ENCODE results near the gene CCDC60.
"Not testable (repeated sequence)": the region's sequence is repeated elsewhere in the genome, so short reads cannot be mapped to it uniquely, and the experiment has no call there.

Gene CCDC60

GRCh38 chr12:119343130-119343529 is 8.6 kb downstream of the CCDC60 start:
- DNase-seq (ENCODE audit: low spot score), result no peak
- no peak for TF ChIP-seq CTCF (IDR thresholded peaks at IDR 0.05; ENCODE audit: borderline replicate concordance, control extremely low read depth, extremely low read depth, insufficient read depth, missing control alignments)
- in situ Hi-C loops (cut with MboI; ENCODE audit: low sequenced_read_pairs, unreplicated experiment), result no loop called here

GRCh38 chr12:119354172-119354571 is 19.6 kb downstream of the CCDC60 start:
- no peak for DNase-seq (ENCODE audit: low spot score)
- in situ Hi-C loops (cut with MboI; ENCODE audit: low sequenced_read_pairs, unreplicated experiment), result no loop called here
- TF ChIP-seq CTCF (IDR thresholded peaks at IDR 0.05; ENCODE audit: borderline replicate concordance, control extremely low read depth, extremely low read depth, insufficient read depth, missing control alignments), result no peak

GRCh38 chr12:119360366-119360765 is 25.8 kb downstream of the CCDC60 start:
- in situ Hi-C loops (cut with MboI; ENCODE audit: low sequenced_read_pairs, unreplicated experiment); DNase-seq (ENCODE audit: low spot score): not testable (repeated sequence)

GRCh38 chr12:119363037-119363436 is 28.5 kb downstream of the CCDC60 start:
- no peak for TF ChIP-seq CTCF (IDR thresholded peaks at IDR 0.05; ENCODE audit: borderline replicate concordance, control extremely low read depth, extremely low read depth, insufficient read depth, missing control alignments)
- in situ Hi-C loops (cut with MboI; ENCODE audit: low sequenced_read_pairs, unreplicated experiment), result no loop called here
- no peak for DNase-seq (ENCODE audit: low spot score)

- in situ Hi-C loops (cut with MboI; ENCODE audit: low sequenced_read_pairs, unreplicated experiment), result no loop called here
- no peak for TF ChIP-seq CTCF (IDR thresholded peaks at IDR 0.05; ENCODE audit: borderline replicate concordance, control extremely low read depth, extremely low read depth, insufficient read depth, missing control alignments)
- DNase-seq (ENCODE audit: low spot score), result no peak
These were observed 29.0 kb downstream of the CCDC60 start for GRCh38 chr12:119363490-119363889.

- in situ Hi-C loops (cut with MboI; ENCODE audit: low sequenced_read_pairs, unreplicated experiment), result no loop called here
- DNase-seq (ENCODE audit: low spot score), result no peak
These were observed 30.9 kb downstream of the CCDC60 start for GRCh38 chr12:119365451-119365850.

GRCh38 chr12:119366007-119366406 is 31.5 kb downstream of the CCDC60 start:
- in situ Hi-C loops (cut with MboI; ENCODE audit: low sequenced_read_pairs, unreplicated experiment), result no loop called here
- no peak for TF ChIP-seq CTCF (IDR thresholded peaks at IDR 0.05; ENCODE audit: borderline replicate concordance, control extremely low read depth, extremely low read depth, insufficient read depth, missing control alignments)
- no peak for DNase-seq (ENCODE audit: low spot score)

More at GRCh38 chr12:119365451-119365850, 30.9 kb downstream of the CCDC60 start:
- TF ChIP-seq CTCF (IDR thresholded peaks at IDR 0.05; ENCODE audit: borderline replicate concordance, control extremely low read depth, extremely low read depth, insufficient read depth, missing control alignments), result no peak
